Measurements from ENCODE around the gene SLC29A1. TPM values are rescaled to one million over a fixed set of nuclear protein-coding genes. Genes with fewer than 3 reads are reported as not detected.

The SLC29A1 gene
- total RNA-seq, 1 experiment from 2014 or later, result 54.7 TPM

DNA sequence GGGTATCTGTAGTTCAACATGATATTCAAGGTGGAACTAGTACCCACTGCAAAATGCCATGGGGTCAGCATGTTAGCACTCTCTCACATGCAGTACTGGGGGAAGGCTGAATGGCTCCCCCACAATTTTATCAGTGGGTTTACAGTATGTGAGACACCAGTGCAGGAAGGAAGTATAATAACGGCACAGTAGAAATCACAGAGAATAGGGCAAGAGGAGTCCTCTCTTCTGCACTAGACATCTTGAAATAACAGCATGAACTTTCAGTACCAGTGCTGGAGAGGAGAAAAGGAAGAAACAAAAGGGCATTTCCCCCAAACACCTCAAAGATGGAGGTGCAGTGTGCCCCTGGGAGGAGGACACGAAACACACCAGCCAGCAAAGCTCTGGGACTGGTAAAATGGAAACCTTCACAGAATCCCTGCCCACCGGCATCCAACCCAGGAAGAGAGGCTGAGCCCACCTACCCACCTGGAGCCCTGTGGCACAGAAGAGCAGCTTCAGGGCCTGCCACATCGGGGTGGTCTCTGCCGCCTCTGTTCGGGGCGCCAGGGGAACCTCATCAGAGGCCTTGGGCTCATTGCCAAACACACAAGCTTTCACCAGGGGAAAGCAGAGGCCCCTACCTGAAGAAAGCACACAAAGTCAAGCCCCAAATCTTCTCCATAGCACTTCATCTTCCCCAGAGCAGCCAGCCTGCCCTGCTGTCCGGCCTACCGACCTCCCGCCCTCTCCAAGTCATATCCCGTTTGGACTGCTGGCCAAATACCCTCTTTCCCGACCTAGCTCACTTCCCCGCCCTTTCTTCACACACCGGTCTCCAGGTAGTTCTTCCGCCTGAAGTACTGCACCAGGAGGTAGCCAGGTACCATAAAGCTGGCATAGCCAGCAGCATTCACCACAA is 32.7 kb downstream of the SLC29A1 start:
- Histone ChIP-seq H3K79me2 (ENCODE audit: low read length) (peaks cover 33% of the 10 kb centered on the region), H3K9me2 (replicated peaks; ENCODE audit: low read length) (no peaks in the 10 kb centered on the region), H3K27ac (ENCODE audit: low read length) (peak overlapping the region; percentile 71), H3F3A (ENCODE audit: low read length, unreplicated experiment) (peaks cover 34% of the 10 kb centered on the region), H3K4me3 (ENCODE audit: low read length) (peak overlapping the region; percentile 81), H4K20me1 (ENCODE audit: low read length) (peaks cover 47% of the 10 kb centered on the region), H3K4me1 (ENCODE audit: insufficient read depth, low read length) (peaks cover 21% of the 10 kb centered on the region), H3K9ac (ENCODE audit: low read length) (peak overlapping the region; percentile 91), H3K4me2 (ENCODE audit: low read length) (peak overlapping the region; percentile 100), H3K9me3 (ENCODE audit: low read length) (no peaks in the 10 kb centered on the region), H3K27me3 (ENCODE audit: low read length) (no peaks in the 10 kb centered on the region), H2AFZ (ENCODE audit: low read length) (peak overlapping the region; percentile 73), H3K36me3 (ENCODE audit: low read depth, low read length) (peaks cover 34% of the 10 kb centered on the region)
- POLR2A ChIA-PET (ENCODE audit: unreplicated experiment), result interaction anchor here (0.6 to 1.3 kb wide), 4 partner anchors 9 to 144 kb away, joined by 5 to 24 read pairs (median 8); partner anchors contain the start of gene HSP90AB1
- BruUV-seq (replicated peaks), result TSS peak; percentile 22
- DNase-seq, result peak; percentile 45
- ATAC-seq, result peak; percentile 11
- CTCF ChIA-PET, result interaction anchor here (0.6 to 1.7 kb wide), 6 partner anchors 9 to 117 kb away, joined by 3 to 15 read pairs (median 6); partner anchors contain the start of gene HSP90AB1
- TF ChIP-seq EZH2 (IDR thresholded peaks at IDR 0.05; ENCODE audit: low read length, unreplicated experiment) (no peak), EZH2phosphoT487 (IDR thresholded peaks at IDR 0.05; ENCODE audit: borderline replicate concordance, low read length) (no peak)
- TF ChIP-seq, protein P1, sequence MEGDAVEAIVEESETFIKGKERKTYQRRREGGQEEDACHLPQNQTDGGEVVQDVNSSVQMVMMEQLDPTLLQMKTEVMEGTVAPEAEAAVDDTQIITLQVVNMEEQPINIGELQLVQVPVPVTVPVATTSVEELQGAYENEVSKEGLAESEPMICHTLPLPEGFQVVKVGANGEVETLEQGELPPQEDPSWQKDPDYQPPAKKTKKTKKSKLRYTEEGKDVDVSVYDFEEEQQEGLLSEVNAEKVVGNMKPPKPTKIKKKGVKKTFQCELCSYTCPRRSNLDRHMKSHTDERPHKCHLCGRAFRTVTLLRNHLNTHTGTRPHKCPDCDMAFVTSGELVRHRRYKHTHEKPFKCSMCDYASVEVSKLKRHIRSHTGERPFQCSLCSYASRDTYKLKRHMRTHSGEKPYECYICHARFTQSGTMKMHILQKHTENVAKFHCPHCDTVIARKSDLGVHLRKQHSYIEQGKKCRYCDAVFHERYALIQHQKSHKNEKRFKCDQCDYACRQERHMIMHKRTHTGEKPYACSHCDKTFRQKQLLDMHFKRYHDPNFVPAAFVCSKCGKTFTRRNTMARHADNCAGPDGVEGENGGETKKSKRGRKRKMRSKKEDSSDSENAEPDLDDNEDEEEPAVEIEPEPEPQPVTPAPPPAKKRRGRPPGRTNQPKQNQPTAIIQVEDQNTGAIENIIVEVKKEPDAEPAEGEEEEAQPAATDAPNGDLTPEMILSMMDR (conservative IDR thresholded peaks at IDR 0.05; ENCODE audit: low read depth, low read length), result no peak
- intact Hi-C loops (cut with micrococcal nuclease), result no loop called here

- ChIA-PET POLR2A (ENCODE audit: unreplicated experiment) (interaction anchor here (0.6 to 1.3 kb wide), 4 partner anchors 9 to 144 kb away, joined by 4 to 10 read pairs (median 5); partner anchors contain the start of gene HSP90AB1), CTCF (interaction anchor here (0.6 to 1.7 kb wide), 6 partner anchors 10 to 117 kb away, joined by 3 to 15 read pairs (median 6); partner anchors contain the start of gene HSP90AB1)
- no peaks in the 10 kb centered on the region for H3K9me3 ChIP-seq (ENCODE audit: low read length)
- intact Hi-C loops (cut with micrococcal nuclease), result loop anchor here (1.0 kb wide), 1 partner anchor 84 kb away; no protein-coding TSS in a partner anchor
- BruUV-seq (replicated peaks), result no TSS peak
- H3K27ac ChIP-seq (ENCODE audit: low read length), result peak overlapping the region; percentile 71
- ATAC-seq, result no peak
- TF ChIP-seq EZH2 (IDR thresholded peaks at IDR 0.05; ENCODE audit: low read length, unreplicated experiment) (no peak), EZH2phosphoT487 (IDR thresholded peaks at IDR 0.05; ENCODE audit: borderline replicate concordance, low read length) (no peak)
- TF ChIP-seq, protein P1 (conservative IDR thresholded peaks at IDR 0.05; ENCODE audit: low read depth, low read length), result no peak
- no peaks in the 10 kb centered on the region for H3K9me2 ChIP-seq (replicated peaks; ENCODE audit: low read length)
- no peaks in the 10 kb centered on the region for H3K27me3 ChIP-seq (ENCODE audit: low read length)
- no peak for DNase-seq
- peak overlapping the region; percentile 81 for H3K4me3 ChIP-seq (ENCODE audit: low read length)
- H3K9ac ChIP-seq (ENCODE audit: low read length), result peak overlapping the region; percentile 91
- peaks cover 29% of the 10 kb centered on the region for H3K36me3 ChIP-seq (ENCODE audit: low read depth, low read length)
- peaks cover 29% of the 10 kb centered on the region for H3F3A ChIP-seq (ENCODE audit: low read length, unreplicated experiment)
- H3K4me2 ChIP-seq (ENCODE audit: low read length), result peak overlapping the region; percentile 100
- H2AFZ ChIP-seq (ENCODE audit: low read length), result peak overlapping the region; percentile 73
- peaks cover 41% of the 10 kb centered on the region for H4K20me1 ChIP-seq (ENCODE audit: low read length)
- H3K4me1 ChIP-seq (ENCODE audit: insufficient read depth, low read length), result peaks cover 19% of the 10 kb centered on the region
- H3K79me2 ChIP-seq (ENCODE audit: low read length), result peaks cover 27% of the 10 kb centered on the region
These were observed 33.3 kb downstream of the SLC29A1 start for GRCh38 chr6:44256775-44257024.
